Prostate gland (tissue), 2 donors: ENCODE measurements around the gene ELP5. TPM values are rescaled to one million over a fixed set of nuclear protein-coding genes. Genes with fewer than 3 reads are reported as not detected.

Experiments
- DNase-seq: peaks from one replicate; pipeline ENCODE4 v3.0.0-alpha.2; 2019; ENCODE audit warnings: low spot score
- H3K27ac ChIP-seq, 2 donors: fragments of 200-600 bp; sonication (generic); 2 replicates each; pipeline ENCODE4 v1.5.1; 2017 to 2019
- H3K27me3 ChIP-seq: fragments of 200-600 bp; sonication (generic); replicated peaks from 2 replicates; pipeline ENCODE4 v1.5.1; 2019; ENCODE audit not compliant: insufficient read depth
- H3K36me3 ChIP-seq, 2 donors: fragments of 200-600 bp; sonication (generic); 1 replicate in 1 of 2; 2 replicates in 1 of 2; pipeline versions ENCODE4 v1.5.1 to v1.8.1; 2017 to 2019
- H3K4me1 ChIP-seq: fragments of 200-600 bp; sonication (generic); replicated peaks from 2 replicates; pipeline ENCODE4 v1.5.1; 2019
- H3K4me3 ChIP-seq, 2 donors: fragments of 200-600 bp; sonication (generic); 2 replicates each; pipeline ENCODE4 v1.5.1; 2017 to 2019
- H3K9me3 ChIP-seq: fragments of 200-600 bp; sonication (generic); 2 replicates; pipeline ENCODE4 v1.5.1; 2017
- CTCF ChIP-seq, 4 experiments: fragments of 200-600 bp in 2 of 4; fragments of 450-650 bp in 2 of 4; sonication (generic) in 2 of 4; IDR thresholded peaks; 1 replicate in 3 of 4; 2 replicates in 1 of 4; pipeline ENCODE4 v1.5.1; 2016 to 2019; ENCODE audit warnings: antibody characterized with exemption in 4 of 4, mild to moderate bottlenecking in 2 of 4, moderate library complexity in 2 of 4
- POLR2A ChIP-seq: fragments of 450-650 bp; IDR thresholded peaks from one replicate; pipeline ENCODE4 v1.6.1; 2016; ENCODE audit warnings: antibody characterized with exemption, mild to moderate bottlenecking
- POLR2AphosphoS5 ChIP-seq: sonication (generic); formaldehyde crosslinking; IDR thresholded peaks from one replicate; pipeline ENCODE4 v1.6.1; 2017; ENCODE audit warnings: antibody characterized with exemption
- WGBS: methylation state at CpG from one replicate; pipeline ENCODE4 v1.1.5; 2018; 5-methylcytosine and 5-hydroxymethylcytosine counted together
- intact Hi-C: fragments of 100-400 bp; cut with DNase I; formaldehyde crosslinking; loops from one replicate; pipeline ENCODE4 v1.14.2; 2022
- total RNA-seq, 2 donors: library from RNA; depleted of rRNA; stranded (reverse); fragments of >200 nt; gene quantifications; one replicate each; pipeline ENCODE4 v1.1.0, GENCODE V29; 2016

ELP5 gene
- total RNA-seq, 2 donors from 2014 or later = 50.1 to 65.2 TPM

GRCh38 chr17:7284911-7285310, 32.9 kb downstream of the ELP5 start:
- H3K4me1 ChIP-seq = peaks cover 9% of the 10 kb centered on the region
- TF ChIP-seq CTCF (IDR thresholded peaks at IDR 0.05) (no peak), POLR2AphosphoS5 (no peak), POLR2A (no peak)
- no peak overlapping the region for H3K4me3 ChIP-seq
- no peak overlapping the region for H3K27ac ChIP-seq
- DNase-seq = no peak
- 95% methylated on average over 14 of the region's 16 CpGs for WGBS
- intact Hi-C loops = loop anchor here (10.0 kb wide), 1 partner anchor 240 kb away; the partner anchor contains the start of gene SLC16A11
- H3K9me3 ChIP-seq = no peaks in the 10 kb centered on the region
- no peaks in the 10 kb centered on the region for H3K27me3 ChIP-seq
- H3K36me3 ChIP-seq = no peaks in the 10 kb centered on the region

GRCh38 chr17:7285679-7286078, 33.7 kb downstream of the ELP5 start:
- TF ChIP-seq POLR2AphosphoS5 = no peak
- no peak for TF ChIP-seq POLR2A
- no peak for TF ChIP-seq CTCF (IDR thresholded peaks at IDR 0.05)
- DNase-seq = no peak
- no peaks in the 10 kb centered on the region for H3K36me3 ChIP-seq
- no peaks in the 10 kb centered on the region for H3K27me3 ChIP-seq
- H3K9me3 ChIP-seq = no peaks in the 10 kb centered on the region
- WGBS = 88% methylated on average over 11 of the region's 12 CpGs
- H3K27ac ChIP-seq = no peak overlapping the region
- H3K4me1 ChIP-seq = peaks cover 9% of the 10 kb centered on the region
- intact Hi-C loops = loop anchor here (10.0 kb wide), 1 partner anchor 241 kb away; the partner anchor contains the start of gene SLC16A11
- H3K4me3 ChIP-seq = no peak overlapping the region

GRCh38 chr17:7289256-7290032, 37.4 kb downstream of the ELP5 start:
- no peak for TF ChIP-seq POLR2A
- TF ChIP-seq CTCF (IDR thresholded peaks at IDR 0.05) = no peak
- TF ChIP-seq POLR2AphosphoS5 = no peak
- 77% methylated on average over 18 of the region's 18 CpGs for WGBS
- no peak overlapping the region for H3K4me3 ChIP-seq
- no peak for DNase-seq
- no peak overlapping the region for H3K27ac ChIP-seq
- peaks cover 4% of the 10 kb centered on the region for H3K4me1 ChIP-seq
- intact Hi-C loops = loop anchor here (10.0 kb wide), 1 partner anchor 245 kb away; the partner anchor contains the start of gene SLC16A11
- no peaks in the 10 kb centered on the region for H3K36me3 ChIP-seq
- no peaks in the 10 kb centered on the region for H3K9me3 ChIP-seq
- H3K27me3 ChIP-seq = no peaks in the 10 kb centered on the region

GRCh38 chr17:7290166-7290565, 38.2 kb downstream of the ELP5 start:
- Histone ChIP-seq H3K27me3 (no peaks in the 10 kb centered on the region), H3K27ac (no peak overlapping the region), H3K9me3 (no peaks in the 10 kb centered on the region), H3K4me1 (peaks cover 10% of the 10 kb centered on the region), H3K4me3 (no peak overlapping the region), H3K36me3 (no peaks in the 10 kb centered on the region)
- intact Hi-C loops = no loop called here
- no peak for DNase-seq
- no peak for TF ChIP-seq CTCF (IDR thresholded peaks at IDR 0.05)
- no peak for TF ChIP-seq POLR2A
- TF ChIP-seq POLR2AphosphoS5 = no peak
- 93% methylated on average over 19 of the region's 19 CpGs for WGBS

GRCh38 chr17:7290685-7291084, 38.7 kb downstream of the ELP5 start:
- peaks cover 10% of the 10 kb centered on the region for H3K4me1 ChIP-seq
- TF ChIP-seq POLR2AphosphoS5 (no peak), POLR2A (no peak)
- H3K4me3 ChIP-seq = no peak overlapping the region
- H3K27ac ChIP-seq = no peak overlapping the region
- no peaks in the 10 kb centered on the region for H3K36me3 ChIP-seq
- intact Hi-C loops = no loop called here
- H3K27me3 ChIP-seq = no peaks in the 10 kb centered on the region
- DNase-seq = no peak
- no peaks in the 10 kb centered on the region for H3K9me3 ChIP-seq
- 73% methylated on average over 11 of the region's 11 CpGs for WGBS
